Lower leg skin (tissue), 3 donors: ENCODE measurements around the gene COL2A1.

Source experiments
- CTCF ChIP-seq, 3 donors: fragments of 450-650 bp; IDR thresholded peaks; one replicate each; pipeline ENCODE4 v1.5.1; 2016; ENCODE audit warnings: antibody characterized with exemption in 3 of 3, mild to moderate bottlenecking in 3 of 3, moderate library complexity in 2 of 3
- POLR2A ChIP-seq, 2 donors: fragments of 450-650 bp; IDR thresholded peaks; one replicate each; pipeline ENCODE4 v1.6.1; 2016 to 2017; ENCODE audit warnings: antibody characterized with exemption in 2 of 2, mild to moderate bottlenecking in 1 of 2, moderate library complexity in 1 of 2

- TF ChIP-seq CTCF (IDR thresholded peaks at IDR 0.05) (no peak), POLR2A (IDR thresholded peaks at IDR 0.05) (no peak)
These were observed 73.6 kb downstream of the COL2A1 start for GRCh38 chr12:47930634-47931033.
